HFF-Myc (cell line): ENCODE measurements around the gene EXOC6B.

Source experiments
- DNase-seq: peaks from one replicate; pipeline ENCODE4 v3.0.0-alpha.2; 2011; ENCODE audit warnings: low read depth; ENCODE audit errors: extremely low read depth
- H3K4me3 ChIP-seq: replicated peaks from 2 replicates; pipeline ENCODE4 v1.5.1; 2011; ENCODE audit warnings: low read depth, mild to moderate bottlenecking, control low read depth, low read length
- CTCF ChIP-seq: IDR thresholded peaks from 2 replicates; pipeline ENCODE4 v1.5.1; 2012; ENCODE audit warnings: mild to moderate bottlenecking, low read depth, low read length, control low read depth; ENCODE audit errors: missing control alignments

The EXOC6B gene

GRCh38 chr2:72139874-72140620 is 685.8 kb downstream of the EXOC6B start:
- TF ChIP-seq CTCF = no peak
- no peak overlapping the region for H3K4me3 ChIP-seq
- no peak for DNase-seq

- no peak for TF ChIP-seq CTCF
- no peak for DNase-seq
- H3K4me3 ChIP-seq = no peak overlapping the region
Measured at GRCh38 chr2:72139471-72139873, 686.4 kb downstream of the EXOC6B start.

GRCh38 chr2:72138921-72139381 is 686.9 kb downstream of the EXOC6B start:
- no peak overlapping the region for H3K4me3 ChIP-seq
- DNase-seq = no peak
- no peak for TF ChIP-seq CTCF

GRCh38 chr2:72138011-72138881 is 687.6 kb downstream of the EXOC6B start:
- no peak for DNase-seq
- H3K4me3 ChIP-seq = no peak overlapping the region
- TF ChIP-seq CTCF = no peak

- no peak for DNase-seq
- no peak overlapping the region for H3K4me3 ChIP-seq
- TF ChIP-seq CTCF = peak; percentile 97
Measured at GRCh38 chr2:72137498-72138010, 688.3 kb downstream of the EXOC6B start.

GRCh38 chr2:72136933-72137497 is 688.8 kb downstream of the EXOC6B start:
- no peak for DNase-seq
- TF ChIP-seq CTCF = no peak

More at GRCh38 chr2:72136933-72137497, 688.8 kb downstream of the EXOC6B start:
- no peak overlapping the region for H3K4me3 ChIP-seq
